Measurements from ENCODE around the gene DENND1A.

Gene DENND1A

GRCh38 chr9:123523845-123524244, 406.1 kb downstream of the DENND1A start:
- TF ChIP-seq TAF1 (IDR thresholded peaks at IDR 0.05; ENCODE audit: borderline replicate concordance, insufficient read depth, low read length) = no peak
- no peak for TF ChIP-seq REST (IDR thresholded peaks at IDR 0.05; ENCODE audit: insufficient read depth in 1 of 2, low read depth in 2 of 2, low read length in 2 of 2)
- no peak for TF ChIP-seq POLR2AphosphoS5 (IDR thresholded peaks at IDR 0.05; ENCODE audit: low read depth, low read length)
- TF ChIP-seq FOXP2 (optimal IDR thresholded peaks at IDR 0.05; ENCODE audit: borderline replicate concordance, extremely low read depth, extremely low read length, insufficient read depth) = no peak
- no peak for TF ChIP-seq SIN3A (IDR thresholded peaks at IDR 0.05; ENCODE audit: borderline replicate concordance, insufficient read depth, low read length)

- TF ChIP-seq REST (IDR thresholded peaks at IDR 0.05; ENCODE audit: insufficient read depth in 1 of 2, low read depth in 2 of 2, low read length in 2 of 2) (no peak), TAF1 (IDR thresholded peaks at IDR 0.05; ENCODE audit: borderline replicate concordance, insufficient read depth, low read length) (no peak), POLR2AphosphoS5 (IDR thresholded peaks at IDR 0.05; ENCODE audit: low read depth, low read length) (no peak), SIN3A (IDR thresholded peaks at IDR 0.05; ENCODE audit: borderline replicate concordance, insufficient read depth, low read length) (no peak), FOXP2 (optimal IDR thresholded peaks at IDR 0.05; ENCODE audit: borderline replicate concordance, extremely low read depth, extremely low read length, insufficient read depth) (no peak)
These were observed 406.9 kb downstream of the DENND1A start for GRCh38 chr9:123523001-123523400.

GRCh38 chr9:123522251-123522650, 407.7 kb downstream of the DENND1A start:
- TF ChIP-seq FOXP2 (optimal IDR thresholded peaks at IDR 0.05; ENCODE audit: borderline replicate concordance, extremely low read depth, extremely low read length, insufficient read depth) (no peak), TAF1 (IDR thresholded peaks at IDR 0.05; ENCODE audit: borderline replicate concordance, insufficient read depth, low read length) (no peak), REST (IDR thresholded peaks at IDR 0.05; ENCODE audit: insufficient read depth in 1 of 2, low read depth in 2 of 2, low read length in 2 of 2) (no peak), POLR2AphosphoS5 (IDR thresholded peaks at IDR 0.05; ENCODE audit: low read depth, low read length) (no peak), SIN3A (IDR thresholded peaks at IDR 0.05; ENCODE audit: borderline replicate concordance, insufficient read depth, low read length) (no peak)

GRCh38 chr9:123518338-123518737, 411.6 kb downstream of the DENND1A start:
- no peak for TF ChIP-seq TAF1 (IDR thresholded peaks at IDR 0.05; ENCODE audit: borderline replicate concordance, insufficient read depth, low read length)
- no peak for TF ChIP-seq POLR2AphosphoS5 (IDR thresholded peaks at IDR 0.05; ENCODE audit: low read depth, low read length)
- TF ChIP-seq REST (IDR thresholded peaks at IDR 0.05; ENCODE audit: insufficient read depth in 1 of 2, low read depth in 2 of 2, low read length in 2 of 2) = no peak
- no peak for TF ChIP-seq SIN3A (IDR thresholded peaks at IDR 0.05; ENCODE audit: borderline replicate concordance, insufficient read depth, low read length)
- no peak for TF ChIP-seq FOXP2 (optimal IDR thresholded peaks at IDR 0.05; ENCODE audit: borderline replicate concordance, extremely low read depth, extremely low read length, insufficient read depth)

GRCh38 chr9:123517512-123517911, 412.4 kb downstream of the DENND1A start:
- TF ChIP-seq REST (IDR thresholded peaks at IDR 0.05; ENCODE audit: insufficient read depth in 1 of 2, low read depth in 2 of 2, low read length in 2 of 2) (no peak), POLR2AphosphoS5 (IDR thresholded peaks at IDR 0.05; ENCODE audit: low read depth, low read length) (no peak), TAF1 (IDR thresholded peaks at IDR 0.05; ENCODE audit: borderline replicate concordance, insufficient read depth, low read length) (no peak), SIN3A (IDR thresholded peaks at IDR 0.05; ENCODE audit: borderline replicate concordance, insufficient read depth, low read length) (no peak), FOXP2 (optimal IDR thresholded peaks at IDR 0.05; ENCODE audit: borderline replicate concordance, extremely low read depth, extremely low read length, insufficient read depth) (no peak)

Measured in PFSK-1 (cell line).